ENCODE measurements around the gene PMVK. TPM values are rescaled to one million over a fixed set of nuclear protein-coding genes. Genes with fewer than 3 reads are reported as not detected.

Gene PMVK
- total RNA-seq, 1 donor from 2014 or later, result 38.4 TPM

- Histone ChIP-seq H3K4me3 (no peak overlapping the region), H3K36me3 (peaks cover 52% of the 10 kb centered on the region), H3K27ac (no peak overlapping the region), H3K9me3 (no peaks in the 10 kb centered on the region), H3K27me3 (no peaks in the 10 kb centered on the region), H3K4me1 (peaks cover 16% of the 10 kb centered on the region)
- TF ChIP-seq CTCF (IDR thresholded peaks at IDR 0.05), result no peak
- no peak for ATAC-seq
- DNase-seq, result no peak
- intact Hi-C loops (cut with DNase I), result no loop called here
These were observed 11.6 kb upstream of the PMVK start for GRCh38 chr1:154948079-154948478.

- Histone ChIP-seq H3K27me3 (no peaks in the 10 kb centered on the region), H3K27ac (no peak overlapping the region), H3K36me3 (peaks cover 46% of the 10 kb centered on the region), H3K4me3 (no peak overlapping the region), H3K4me1 (peaks cover 27% of the 10 kb centered on the region), H3K9me3 (no peaks in the 10 kb centered on the region)
- no peak for DNase-seq
- intact Hi-C loops (cut with DNase I), result no loop called here
- TF ChIP-seq CTCF (IDR thresholded peaks at IDR 0.05), result no peak
- ATAC-seq, result no peak
These were observed 9.7 kb upstream of the PMVK start for GRCh38 chr1:154945962-154946850.

- DNase-seq (no peak), ATAC-seq (no peak)
- Histone ChIP-seq H3K9me3 (no peaks in the 10 kb centered on the region), H3K27me3 (no peaks in the 10 kb centered on the region), H3K36me3 (peaks cover 38% of the 10 kb centered on the region), H3K27ac (no peak overlapping the region), H3K4me1 (peaks cover 28% of the 10 kb centered on the region), H3K4me3 (no peak overlapping the region)
- no peak for TF ChIP-seq CTCF (IDR thresholded peaks at IDR 0.05)
- intact Hi-C loops (cut with DNase I), result no loop called here
These were observed 8.8 kb upstream of the PMVK start for GRCh38 chr1:154945160-154945961.

GRCh38 chr1:154944401-154945159, 8.1 kb upstream of the PMVK start:
- DNase-seq (no peak), ATAC-seq (no peak)
- Histone ChIP-seq H3K27ac (no peak overlapping the region), H3K4me3 (no peak overlapping the region), H3K9me3 (no peaks in the 10 kb centered on the region), H3K4me1 (peaks cover 28% of the 10 kb centered on the region), H3K36me3 (peaks cover 37% of the 10 kb centered on the region), H3K27me3 (no peaks in the 10 kb centered on the region)
- TF ChIP-seq CTCF (IDR thresholded peaks at IDR 0.05), result no peak
- intact Hi-C loops (cut with DNase I), result no loop called here

- Histone ChIP-seq H3K9me3 (no peaks in the 10 kb centered on the region), H3K27me3 (no peaks in the 10 kb centered on the region), H3K27ac (peak overlapping the region; percentile 51), H3K4me3 (no peak overlapping the region), H3K4me1 (peaks cover 28% of the 10 kb centered on the region), H3K36me3 (peaks cover 37% of the 10 kb centered on the region)
- DNase-seq (no peak), ATAC-seq (peak; percentile 56)
- intact Hi-C loops (cut with DNase I), result no loop called here
- peak; percentile 73 for TF ChIP-seq CTCF (IDR thresholded peaks at IDR 0.05)
These were observed 7.3 kb upstream of the PMVK start for GRCh38 chr1:154943649-154944400.

Data from upper lobe of right lung (tissue), 1 donor.